HL-60 (cell line): ENCODE results near the gene PIK3R1.

Experiments used
- GABPA ChIP-seq: IDR thresholded peaks from 2 replicates; pipeline ENCODE4 v1.6.1; 2012; ENCODE audit warnings: low read depth
- SPI1 ChIP-seq: IDR thresholded peaks from 2 replicates; pipeline ENCODE4 v1.6.1; 2012; ENCODE audit warnings: low read depth, mild to moderate bottlenecking, borderline replicate concordance

- TF ChIP-seq GABPA: no peak
- TF ChIP-seq SPI1: no peak
Measured at GRCh38 chr5:68265347-68265746, 49.8 kb downstream of the PIK3R1 start.
